Ascending aorta (tissue), 2 donors: ENCODE data around the gene ITSN1. TPM values are rescaled to one million over a fixed set of nuclear protein-coding genes. Genes with fewer than 3 reads are reported as not detected.

ENCODE experiments used
- DNase-seq, 2 donors: peaks; one replicate each; pipeline ENCODE4 v3.0.0-alpha.2; 2019; ENCODE audit warnings: low spot score in 2 of 2
- H3K27ac ChIP-seq, 2 donors: fragments of 200-600 bp; sonication (generic); one replicate each; pipeline ENCODE4 v1.5.1; 2016 to 2017; ENCODE audit warnings: mild to moderate bottlenecking in 1 of 2
- H3K27me3 ChIP-seq: fragments of 200-600 bp; sonication (generic); one replicate; pipeline ENCODE4 v1.5.1; 2017
- H3K36me3 ChIP-seq, 2 donors: fragments of 200-600 bp; sonication (generic); one replicate each; pipeline ENCODE4 v1.5.1; 2016
- H3K4me1 ChIP-seq, 2 donors: fragments of 200-600 bp; sonication (generic); one replicate each; pipeline ENCODE4 v1.5.1; 2016 to 2017; ENCODE audit warnings: mild to moderate bottlenecking in 1 of 2
- H3K4me3 ChIP-seq, 2 donors: fragments of 200-600 bp; sonication (generic); one replicate each; pipeline ENCODE4 v1.5.1; 2016 to 2017; ENCODE audit warnings: mild to moderate bottlenecking in 1 of 2
- H3K9me3 ChIP-seq, 2 donors: fragments of 200-600 bp; sonication (generic); one replicate each; pipeline ENCODE4 v1.5.1; 2016
- CTCF ChIP-seq, 3 experiments: fragments of 200-600 bp in 2 of 3; fragments of 450-650 bp in 1 of 3; sonication (generic) in 2 of 3; IDR thresholded peaks; one replicate each; pipeline ENCODE4 v1.5.1; 2016 to 2019; ENCODE audit warnings: antibody characterized with exemption in 3 of 3, mild to moderate bottlenecking in 1 of 3, moderate library complexity in 1 of 3
- intact Hi-C: fragments of 100-400 bp; cut with DNase I; formaldehyde crosslinking; loops from one replicate; pipeline ENCODE4 v1.15.1; 2023
- total RNA-seq: library from RNA; depleted of rRNA; stranded (reverse); fragments of >200 nt; gene quantifications from one replicate; pipeline ENCODE4 v1.1.0, GENCODE V29; 2016

Gene ITSN1
- total RNA-seq, 1 donor from 2014 or later, result 95.0 TPM

GRCh38 chr21:33821503-33822322 lies 179.4 kb downstream of the ITSN1 start:
- peak overlapping the region in 1 of 2 donors; percentile 46 for H3K27ac ChIP-seq
- peaks cover 11% of the 10 kb centered on the region in 2 donors for H3K4me1 ChIP-seq
- H3K36me3 ChIP-seq, result peaks cover 0 to 11% of the 10 kb centered on the region in 2 donors
- no peak for DNase-seq
- H3K27me3 ChIP-seq, result no peaks in the 10 kb centered on the region
- no peak overlapping the region for H3K4me3 ChIP-seq
- no peak for TF ChIP-seq CTCF (IDR thresholded peaks at IDR 0.05)
- no peaks in the 10 kb centered on the region for H3K9me3 ChIP-seq
- intact Hi-C loops, result no loop called here

- TF ChIP-seq CTCF (IDR thresholded peaks at IDR 0.05), result no peak
- Histone ChIP-seq H3K27me3 (no peaks in the 10 kb centered on the region), H3K27ac (peak overlapping the region; percentile 72 to 84), H3K4me1 (peaks cover 14 to 37% of the 10 kb centered on the region in 2 donors), H3K4me3 (peak overlapping the region in 1 of 2 donors; percentile 14), H3K36me3 (peaks cover 0 to 7% of the 10 kb centered on the region in 2 donors), H3K9me3 (no peaks in the 10 kb centered on the region)
- no peak for DNase-seq
- intact Hi-C loops, result no loop called here
Observed at GRCh38 chr21:33824156-33824941, 182.0 kb downstream of the ITSN1 start.

GRCh38 chr21:33825419-33825818 lies 183.1 kb downstream of the ITSN1 start:
- peaks cover 0 to 6% of the 10 kb centered on the region in 2 donors for H3K36me3 ChIP-seq
- intact Hi-C loops, result loop anchor here (5.0 kb wide), 1 partner anchor 72 kb away; no protein-coding TSS in a partner anchor
- peak overlapping the region; percentile 72 to 84 for H3K27ac ChIP-seq
- no peak for TF ChIP-seq CTCF (IDR thresholded peaks at IDR 0.05)
- peaks cover 14 to 38% of the 10 kb centered on the region in 2 donors for H3K4me1 ChIP-seq
- no peaks in the 10 kb centered on the region for H3K9me3 ChIP-seq
- H3K4me3 ChIP-seq, result no peak overlapping the region
- no peaks in the 10 kb centered on the region for H3K27me3 ChIP-seq
- no peak for DNase-seq

- intact Hi-C loops, result loop anchor here (5.0 kb wide), 1 partner anchor 71 kb away; no protein-coding TSS in a partner anchor
- H3K4me1 ChIP-seq, result peaks cover 14 to 38% of the 10 kb centered on the region in 2 donors
- H3K4me3 ChIP-seq, result no peak overlapping the region
- no peaks in the 10 kb centered on the region for H3K9me3 ChIP-seq
- DNase-seq, result no peak
- H3K27me3 ChIP-seq, result no peaks in the 10 kb centered on the region
- TF ChIP-seq CTCF (IDR thresholded peaks at IDR 0.05), result no peak
- H3K27ac ChIP-seq, result peak overlapping the region; percentile 72 to 84
- H3K36me3 ChIP-seq, result peaks cover under 1 to 6% of the 10 kb centered on the region in 2 donors
Observed at GRCh38 chr21:33825915-33826314, 183.6 kb downstream of the ITSN1 start.

GRCh38 chr21:33828083-33828482 lies 185.8 kb downstream of the ITSN1 start:
- H3K4me3 ChIP-seq, result peak overlapping the region in 1 of 2 donors; percentile 14
- no peak for DNase-seq
- no peak for TF ChIP-seq CTCF (IDR thresholded peaks at IDR 0.05)
- peaks cover 14 to 38% of the 10 kb centered on the region in 2 donors for H3K4me1 ChIP-seq
- peak overlapping the region; percentile 72 to 84 for H3K27ac ChIP-seq
- H3K9me3 ChIP-seq, result no peaks in the 10 kb centered on the region
- H3K36me3 ChIP-seq, result peaks cover 0 to 10% of the 10 kb centered on the region in 2 donors
- no peaks in the 10 kb centered on the region for H3K27me3 ChIP-seq
- intact Hi-C loops, result loop anchor here (5.0 kb wide), 1 partner anchor 69 kb away; no protein-coding TSS in a partner anchor
